H7 (cell line): ENCODE results near the gene SORL1-AS1.
"Not testable (repeated sequence)": the region's sequence is repeated elsewhere in the genome, so short reads cannot be mapped to it uniquely, and the experiment has no call there.

Experiments
- DNase-seq: peaks from one replicate; pipeline ENCODE4 v3.0.0; 2012
- H3K27me3 ChIP-seq: 2 replicates; pipeline ENCODE4 v1.6.0; 2011; ENCODE audit warnings: mild to moderate bottlenecking, low read length; ENCODE audit not compliant: control insufficient read depth, insufficient read depth
- H3K36me3 ChIP-seq: replicated peaks from 2 replicates; pipeline ENCODE4 v1.5.1; 2011; ENCODE audit warnings: low read length; ENCODE audit not compliant: control insufficient read depth, insufficient read depth
- H3K4me3 ChIP-seq: 2 replicates; pipeline ENCODE4 v1.5.1; 2011; ENCODE audit warnings: low read depth, mild to moderate bottlenecking, control low read depth, low read length, moderate library complexity; ENCODE audit not compliant: insufficient read depth

Gene SORL1-AS1

DNA sequence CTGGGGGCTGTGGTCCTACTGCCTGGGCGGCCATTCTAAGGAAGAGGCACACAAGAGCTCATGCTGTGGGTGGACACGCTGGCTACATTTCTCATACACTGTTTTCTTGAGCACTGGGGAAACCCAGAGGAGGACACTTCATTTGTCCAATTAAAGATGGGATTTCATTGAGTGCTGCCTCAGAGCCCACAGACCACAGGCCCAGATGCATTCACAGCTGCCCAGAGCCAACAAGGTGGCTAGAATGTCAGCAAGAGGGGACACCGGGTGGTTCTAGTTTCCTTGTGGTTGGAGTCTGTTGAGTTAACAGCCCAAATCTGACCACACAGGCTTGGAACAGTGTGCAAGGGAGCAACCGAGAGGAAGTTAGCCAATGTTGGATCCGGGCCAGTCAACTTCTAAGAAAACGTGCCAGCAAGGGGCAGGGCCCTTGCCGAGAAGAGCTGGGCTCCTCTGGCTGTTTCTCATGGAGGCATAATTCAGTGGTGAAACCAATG is 35.7 kb downstream of the SORL1-AS1 start:
- no peak overlapping the region for H3K4me3 ChIP-seq
- H3K27me3 ChIP-seq, result no peaks in the 10 kb centered on the region
- no peak for DNase-seq
- H3K36me3 ChIP-seq, result no peaks in the 10 kb centered on the region

GRCh38 chr11:121415856-121416255 is 36.9 kb downstream of the SORL1-AS1 start:
- Histone ChIP-seq H3K27me3 (no peaks in the 10 kb centered on the region), H3K4me3 (no peak overlapping the region), H3K36me3 (no peaks in the 10 kb centered on the region)
- no peak for DNase-seq

GRCh38 chr11:121414141-121414913 is 38.4 kb downstream of the SORL1-AS1 start:
- no peaks in the 10 kb centered on the region for H3K27me3 ChIP-seq
- H3K4me3 ChIP-seq, result no peak overlapping the region
- DNase-seq, result no peak
- H3K36me3 ChIP-seq, result no peaks in the 10 kb centered on the region

DNA sequence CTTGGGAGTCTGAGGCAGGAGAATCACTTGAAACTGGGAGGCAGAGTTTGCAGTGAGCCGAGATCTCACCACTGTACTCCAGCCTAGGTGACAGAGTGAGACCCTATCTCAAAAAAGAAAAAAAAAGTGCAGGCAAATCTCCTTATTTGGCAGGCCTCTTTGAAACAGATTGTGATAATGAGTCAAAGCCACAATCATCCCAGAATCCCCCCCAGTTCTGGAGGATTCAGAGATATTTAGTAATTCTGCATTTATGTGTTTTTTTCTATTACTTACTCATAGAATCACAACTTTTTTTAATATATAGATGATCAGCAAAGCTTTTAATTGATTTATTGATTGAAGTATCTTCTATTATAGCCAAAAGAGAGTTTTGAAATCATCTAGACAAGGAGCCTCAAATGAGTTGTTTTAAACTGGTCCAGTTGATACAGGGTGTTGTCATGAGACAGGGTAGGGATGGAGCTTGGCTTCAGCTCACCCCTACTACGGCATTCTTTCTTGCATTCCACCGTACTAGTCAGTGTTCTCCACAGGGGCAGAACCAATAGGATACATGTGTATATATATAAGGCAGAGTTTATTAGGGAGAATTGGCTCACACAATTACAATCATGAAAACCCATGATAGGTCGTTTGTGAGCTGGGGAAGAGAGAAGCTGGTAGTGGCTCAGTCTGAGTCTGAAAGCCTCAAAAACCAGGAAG is 39.9 kb downstream of the SORL1-AS1 start:
- DNase-seq, result no peak

GRCh38 chr11:121412000-121412587 is 40.7 kb downstream of the SORL1-AS1 start:
- Histone ChIP-seq H3K27me3 (no peaks in the 10 kb centered on the region), H3K4me3 (no peak overlapping the region), H3K36me3 (no peaks in the 10 kb centered on the region)
- no peak for DNase-seq

More for the DNA sequence above, 39.9 kb downstream of the SORL1-AS1 start:
- Histone ChIP-seq H3K27me3 (no peaks in the 10 kb centered on the region), H3K36me3 (no peaks in the 10 kb centered on the region), H3K4me3 (no peak overlapping the region)

DNA sequence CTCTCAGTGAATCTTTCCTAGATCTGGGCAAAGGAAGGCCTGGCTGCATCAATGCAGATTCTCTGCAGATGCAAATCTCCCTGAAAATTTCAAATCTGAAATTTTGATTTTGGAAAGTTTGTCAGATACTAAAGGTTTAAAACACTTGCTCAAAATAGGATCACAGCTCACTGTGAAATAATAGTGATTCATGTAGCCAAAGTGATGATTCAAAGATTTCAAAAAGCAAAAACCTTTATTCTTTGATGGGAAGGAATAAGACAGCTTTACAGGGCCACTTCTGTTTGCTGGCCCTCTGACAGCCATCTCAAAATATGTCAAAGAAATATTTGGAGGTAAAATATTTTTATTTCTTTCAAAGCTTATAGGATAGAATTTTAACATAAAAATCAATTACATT is 41.4 kb downstream of the SORL1-AS1 start:
- DNase-seq, H3K36me3 ChIP-seq, H3K27me3 ChIP-seq, H3K4me3 ChIP-seq: not testable (repeated sequence)

- H3K4me3 ChIP-seq, H3K36me3 ChIP-seq, DNase-seq, H3K27me3 ChIP-seq: not testable (repeated sequence)
These were observed 42.7 kb downstream of the SORL1-AS1 start for GRCh38 chr11:121410041-121410440.

GRCh38 chr11:121408830-121409229 is 43.9 kb downstream of the SORL1-AS1 start:
- no peaks in the 10 kb centered on the region for H3K27me3 ChIP-seq
- H3K36me3 ChIP-seq, result no peaks in the 10 kb centered on the region
- no peak overlapping the region for H3K4me3 ChIP-seq
- DNase-seq, result no peak

- DNase-seq, result peak; percentile 39
- no peak overlapping the region for H3K4me3 ChIP-seq
- H3K36me3 ChIP-seq, result no peaks in the 10 kb centered on the region
- H3K27me3 ChIP-seq, result no peaks in the 10 kb centered on the region
These were observed 46.5 kb downstream of the SORL1-AS1 start for GRCh38 chr11:121406291-121406690.

DNA sequence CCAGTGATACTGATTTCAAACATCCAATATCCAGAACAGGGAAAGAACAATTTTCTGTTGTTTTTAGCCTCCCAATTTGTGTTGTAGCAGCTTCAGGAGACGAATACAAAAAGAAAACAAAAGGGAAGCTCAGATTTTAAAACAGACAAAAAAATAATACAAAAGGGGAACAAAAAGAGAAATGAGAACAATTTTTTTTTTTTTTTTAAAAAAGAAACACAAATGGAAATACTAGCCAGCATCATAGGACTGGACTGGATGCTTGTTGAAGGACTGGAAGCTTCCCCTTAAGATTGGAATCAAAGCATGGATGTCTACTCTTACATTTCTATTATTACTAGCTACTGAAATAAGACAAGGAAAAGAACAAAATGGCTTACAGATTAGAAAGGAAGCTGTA is 47.1 kb downstream of the SORL1-AS1 start:
- Histone ChIP-seq H3K36me3 (no peaks in the 10 kb centered on the region), H3K27me3 (no peaks in the 10 kb centered on the region), H3K4me3 (no peak overlapping the region)
- no peak for DNase-seq

GRCh38 chr11:121394785-121395184 is 58.0 kb downstream of the SORL1-AS1 start:
- no peak for DNase-seq
- Histone ChIP-seq H3K4me3 (no peak overlapping the region), H3K27me3 (no peaks in the 10 kb centered on the region), H3K36me3 (no peaks in the 10 kb centered on the region)

GRCh38 chr11:121393855-121394254 is 58.9 kb downstream of the SORL1-AS1 start:
- Histone ChIP-seq H3K36me3 (no peaks in the 10 kb centered on the region), H3K27me3 (no peaks in the 10 kb centered on the region), H3K4me3 (no peak overlapping the region)
- DNase-seq, result no peak

DNA sequence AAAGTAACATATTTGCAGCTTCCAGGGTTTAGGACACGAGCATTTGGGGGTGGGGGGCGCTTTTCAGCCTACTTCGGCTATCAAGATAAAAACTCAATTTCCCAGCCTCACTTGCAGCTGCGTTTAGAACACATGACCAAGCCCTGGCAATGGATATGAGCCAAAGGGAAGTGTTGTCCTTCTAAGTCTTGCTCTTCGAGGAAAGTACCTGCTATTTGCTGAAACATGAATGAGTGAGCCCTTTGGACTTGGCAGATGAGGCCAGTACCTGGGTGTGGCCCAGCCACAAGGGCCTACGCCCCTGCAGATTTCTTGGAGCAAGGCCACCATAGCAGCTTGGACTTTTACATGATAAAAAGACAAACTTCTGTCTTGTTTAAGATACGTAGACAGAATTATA is 60.9 kb downstream of the SORL1-AS1 start:
- H3K36me3 ChIP-seq, result no peaks in the 10 kb centered on the region
- no peaks in the 10 kb centered on the region for H3K27me3 ChIP-seq
- no peak overlapping the region for H3K4me3 ChIP-seq

DNA sequence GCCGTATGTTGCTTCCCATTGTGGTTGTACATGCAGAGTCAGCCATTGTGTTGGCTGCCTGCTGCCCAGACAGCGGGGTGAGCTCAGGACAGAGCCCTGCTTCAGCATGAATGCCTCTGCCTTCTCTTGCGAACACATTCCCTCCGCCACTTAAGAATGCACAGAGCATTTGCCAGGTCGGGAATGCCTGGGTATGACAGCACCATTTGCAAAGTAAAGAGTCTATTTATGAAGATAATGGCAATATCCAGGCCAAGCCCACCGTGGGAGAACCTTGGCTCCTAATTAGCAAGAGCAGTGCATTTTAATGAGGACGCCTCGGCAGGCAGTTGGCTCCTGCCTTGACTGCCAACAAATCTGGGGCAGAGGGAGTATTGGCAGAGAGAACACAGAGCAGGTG is 63.1 kb downstream of the SORL1-AS1 start:
- Histone ChIP-seq H3K36me3 (no peaks in the 10 kb centered on the region), H3K27me3 (no peaks in the 10 kb centered on the region), H3K4me3 (no peak overlapping the region)
- peak; percentile 38 for DNase-seq

More for the DNA sequence above, 60.9 kb downstream of the SORL1-AS1 start:
- DNase-seq, result no peak
